Neural crest cell (in vitro differentiated cells): Measurements from ENCODE around the gene METTL27. TPM values are rescaled to one million over a fixed set of nuclear protein-coding genes. Genes with fewer than 3 reads are reported as not detected.

ENCODE experiments used
- DNase-seq: peaks from one replicate; pipeline ENCODE4 v3.0.0; 2021; ENCODE audit warnings: low read depth, mixed read lengths, low spot score
- H3K27ac Mint-ChIP-seq: one replicate; pipeline ENCODE4 v1.8.0; 2021; ENCODE audit warnings: mild to moderate bottlenecking, mixed read lengths; ENCODE audit not compliant: unreplicated experiment
- H3K27me3 Mint-ChIP-seq: 2 replicates; pipeline ENCODE4 v1.8.0; 2021; ENCODE audit warnings: low read depth, mild to moderate bottlenecking, mixed read lengths
- H3K36me3 Mint-ChIP-seq: 2 replicates; pipeline ENCODE4 v1.8.0; 2021; ENCODE audit warnings: low read depth, mild to moderate bottlenecking, mixed read lengths
- H3K4me1 Mint-ChIP-seq: 2 replicates; pipeline ENCODE4 v1.8.0; 2021; ENCODE audit warnings: mixed read lengths
- H3K4me3 Mint-ChIP-seq: one replicate; pipeline ENCODE4 v1.8.0; 2021; ENCODE audit warnings: mild to moderate bottlenecking, mixed read lengths
- H3K9me3 Mint-ChIP-seq: 2 replicates; pipeline ENCODE4 v1.8.0; 2021; ENCODE audit warnings: mixed read lengths
- total RNA-seq: library from RNA; stranded (reverse); gene quantifications from 2 replicates; pipeline ENCODE4 v1.2.1, GENCODE V29; 2021
- TF ChIP-seq, protein P1 (sequence below): fragments of 200-600 bp; sonication (generic); conservative IDR thresholded peaks from 2 replicates; pipeline ENCODE4 v1.5.0; 2021; ENCODE audit warnings: antibody characterized with exemption, mild to moderate bottlenecking

Gene METTL27
- total RNA-seq, 1 donor from 2014 or later = 2.3 TPM

- Mint-ChIP-seq H3K4me1 (peaks cover 33% of the 10 kb centered on the region), H3K36me3 (no peaks in the 10 kb centered on the region), H3K27me3 (peaks cover 6% of the 10 kb centered on the region), H3K27ac (peak overlapping the region; percentile 81), H3K9me3 (no peaks in the 10 kb centered on the region), H3K4me3 (peak overlapping the region; percentile 31)
- TF ChIP-seq, protein P1, sequence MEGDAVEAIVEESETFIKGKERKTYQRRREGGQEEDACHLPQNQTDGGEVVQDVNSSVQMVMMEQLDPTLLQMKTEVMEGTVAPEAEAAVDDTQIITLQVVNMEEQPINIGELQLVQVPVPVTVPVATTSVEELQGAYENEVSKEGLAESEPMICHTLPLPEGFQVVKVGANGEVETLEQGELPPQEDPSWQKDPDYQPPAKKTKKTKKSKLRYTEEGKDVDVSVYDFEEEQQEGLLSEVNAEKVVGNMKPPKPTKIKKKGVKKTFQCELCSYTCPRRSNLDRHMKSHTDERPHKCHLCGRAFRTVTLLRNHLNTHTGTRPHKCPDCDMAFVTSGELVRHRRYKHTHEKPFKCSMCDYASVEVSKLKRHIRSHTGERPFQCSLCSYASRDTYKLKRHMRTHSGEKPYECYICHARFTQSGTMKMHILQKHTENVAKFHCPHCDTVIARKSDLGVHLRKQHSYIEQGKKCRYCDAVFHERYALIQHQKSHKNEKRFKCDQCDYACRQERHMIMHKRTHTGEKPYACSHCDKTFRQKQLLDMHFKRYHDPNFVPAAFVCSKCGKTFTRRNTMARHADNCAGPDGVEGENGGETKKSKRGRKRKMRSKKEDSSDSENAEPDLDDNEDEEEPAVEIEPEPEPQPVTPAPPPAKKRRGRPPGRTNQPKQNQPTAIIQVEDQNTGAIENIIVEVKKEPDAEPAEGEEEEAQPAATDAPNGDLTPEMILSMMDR = no peak
- no peak for DNase-seq
These were observed 10.3 kb downstream of the METTL27 start for GRCh38 chr7:73831834-73832651.

- Mint-ChIP-seq H3K27me3 (peaks cover 6% of the 10 kb centered on the region), H3K9me3 (no peaks in the 10 kb centered on the region), H3K36me3 (no peaks in the 10 kb centered on the region), H3K27ac (no peak overlapping the region), H3K4me3 (no peak overlapping the region), H3K4me1 (peaks cover 33% of the 10 kb centered on the region)
- TF ChIP-seq, protein P1 = no peak
- no peak for DNase-seq
These were observed 10.8 kb downstream of the METTL27 start for GRCh38 chr7:73831584-73831833.

- no peaks in the 10 kb centered on the region for H3K9me3 Mint-ChIP-seq
- no peaks in the 10 kb centered on the region for H3K36me3 Mint-ChIP-seq
- peak within 1 kb of the TSS; percentile 81 for H3K27ac Mint-ChIP-seq
- peaks cover 6% of the 10 kb centered on the region for H3K27me3 Mint-ChIP-seq
- H3K4me1 Mint-ChIP-seq = peaks cover 33% of the 10 kb centered on the region
- peak within 1 kb of the TSS; percentile 31 for H3K4me3 Mint-ChIP-seq
- no peak for DNase-seq
- TF ChIP-seq, protein P1 = no peak
These were observed 11.4 kb downstream of the METTL27 start, which contains the start of gene CLDN4 for GRCh38 chr7:73830681-73831583. TSS of gene CLDN4 (plus strand) at chr7:73830996. CDS start at chr7:73831202, 206 bp downstream.

DNA sequence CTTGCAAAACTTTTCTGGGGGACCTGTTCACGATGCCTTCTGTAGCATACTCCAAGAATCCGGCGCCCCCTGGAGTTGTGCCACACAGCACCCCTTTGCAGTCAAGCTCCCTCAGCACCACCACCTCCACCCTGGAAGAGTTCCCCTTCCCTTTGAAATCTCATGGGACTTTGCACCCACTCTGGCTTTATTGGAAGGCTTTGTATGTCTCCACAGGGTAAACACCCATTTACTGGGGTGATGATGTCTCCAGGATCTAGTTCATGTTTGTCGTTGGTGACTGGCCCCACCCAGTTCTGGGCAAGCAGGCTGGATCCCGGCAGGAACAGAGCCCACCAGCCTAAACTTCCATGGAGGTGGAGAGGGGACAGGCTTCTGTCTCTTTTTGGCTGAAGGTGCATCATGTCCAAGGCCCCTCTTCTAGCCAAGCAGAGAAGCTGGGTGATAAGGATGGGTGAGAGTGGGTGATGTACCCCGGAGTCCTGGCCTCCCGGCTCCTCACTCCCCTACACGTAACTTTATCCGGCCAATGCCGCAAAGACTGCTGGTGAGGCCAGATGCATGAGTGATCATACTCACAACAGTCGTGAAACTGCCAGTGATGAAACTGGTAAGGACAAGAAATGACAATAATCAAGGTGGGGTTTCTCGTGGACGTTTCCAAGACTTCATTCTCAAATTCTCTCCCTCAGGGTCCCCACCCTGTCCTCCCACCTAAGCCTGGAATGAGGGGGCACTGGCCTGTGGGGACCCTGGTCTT is 12.2 kb downstream of the METTL27 start:
- H3K4me3 Mint-ChIP-seq = no peak overlapping the region

DNA sequence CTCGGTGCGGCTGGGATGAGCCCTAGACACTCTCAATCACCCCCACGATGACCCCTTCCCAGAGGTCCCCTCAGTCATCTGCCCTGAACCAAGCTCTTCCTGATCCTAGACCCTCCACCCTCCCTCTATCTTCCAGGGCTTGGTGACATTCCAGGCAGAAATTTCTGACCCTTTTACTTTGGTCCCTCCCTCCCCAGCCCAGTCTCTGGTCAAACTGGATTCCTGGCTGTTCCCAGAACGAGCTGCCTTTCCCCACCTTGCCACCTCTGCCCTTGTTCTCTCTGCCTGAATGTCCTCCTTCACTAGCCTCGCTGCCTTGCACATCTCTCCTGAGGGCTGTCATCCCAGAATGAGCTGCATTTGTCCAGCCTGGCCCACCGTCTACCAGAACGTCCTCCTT is 12.8 kb downstream of the METTL27 start:
- Mint-ChIP-seq H3K4me1 (peaks cover 33% of the 10 kb centered on the region), H3K9me3 (no peaks in the 10 kb centered on the region), H3K4me3 (no peak overlapping the region), H3K36me3 (no peaks in the 10 kb centered on the region), H3K27ac (no peak overlapping the region), H3K27me3 (peaks cover 6% of the 10 kb centered on the region)
- no peak for DNase-seq
- TF ChIP-seq, protein P1 = no peak

More for the DNA sequence above, 12.2 kb downstream of the METTL27 start:
- Mint-ChIP-seq H3K27me3 (peaks cover 6% of the 10 kb centered on the region), H3K27ac (no peak overlapping the region), H3K36me3 (no peaks in the 10 kb centered on the region), H3K9me3 (no peaks in the 10 kb centered on the region), H3K4me1 (peaks cover 33% of the 10 kb centered on the region)
- DNase-seq = no peak
- TF ChIP-seq, protein P1 = no peak
